SK-N-SH (cell line): ENCODE data around the gene DMRTC1.
"Not testable (repeated sequence)": the region's sequence is repeated elsewhere in the genome, so short reads cannot be mapped to it uniquely, and the experiment has no call there.

ENCODE experiments used
- CTCF ChIP-seq: fragments of 200-600 bp; sonication (generic); IDR thresholded peaks from 2 replicates; pipeline ENCODE4 v1.6.1; 2017; ENCODE audit warnings: antibody characterized with exemption, mild to moderate bottlenecking, moderate library complexity
- EP300 ChIP-seq, 2 experiments: IDR thresholded peaks; 2 replicates each; pipeline versions ENCODE4 v1.4.0 to v1.6.1; 2012; ENCODE audit warnings: borderline replicate concordance in 1 of 2, low read depth in 1 of 2, low read length in 1 of 2
- EZH2phosphoT487 ChIP-seq: fragments of 200-600 bp; sonication (generic); IDR thresholded peaks from 2 replicates; pipeline ENCODE4 v1.6.1; 2017; ENCODE audit warnings: low read depth, mixed run types, mild to moderate bottlenecking, antibody characterized with exemption, moderate library complexity, borderline replicate concordance
- GATA2 ChIP-seq: sonication (generic); formaldehyde crosslinking; IDR thresholded peaks from 2 replicates; pipeline ENCODE4 v1.5.0; 2020; ENCODE audit warnings: mild to moderate bottlenecking, missing genetic modification reagents
- JUND ChIP-seq: IDR thresholded peaks from 2 replicates; pipeline ENCODE4 v1.4.0; 2012
- MAX ChIP-seq: IDR thresholded peaks from 2 replicates; pipeline ENCODE4 v1.4.0; 2012; ENCODE audit warnings: low read depth
- POLR2AphosphoS5 ChIP-seq: IDR thresholded peaks from 2 replicates; pipeline ENCODE4 v1.6.1; 2012; ENCODE audit warnings: low read depth, low read length
- REST ChIP-seq: IDR thresholded peaks from 2 replicates; pipeline ENCODE4 v1.6.1; 2012; ENCODE audit warnings: mild to moderate bottlenecking, low read depth, low read length, moderate library complexity
- SIN3A ChIP-seq: IDR thresholded peaks from 2 replicates; pipeline ENCODE4 v1.6.1; 2012; ENCODE audit warnings: low read depth, mild to moderate bottlenecking, low read length, moderate library complexity, borderline replicate concordance
- SMC3 ChIP-seq: IDR thresholded peaks from 2 replicates; pipeline ENCODE4 v1.6.1; 2012; ENCODE audit warnings: low read depth, low read length, improper control_type of control experiment
- TCF12 ChIP-seq: IDR thresholded peaks from 2 replicates; pipeline ENCODE4 v1.4.0; 2012
- USF2 ChIP-seq: fragments of 150-350 bp; IDR thresholded peaks from 2 replicates; pipeline ENCODE4 v1.6.1; 2017; ENCODE audit warnings: antibody characterized with exemption, low read length, low read depth, borderline replicate concordance

GRCh38 chrX:72932283-72932682 lies 11.4 kb downstream of the DMRTC1 start:
- not testable (repeated sequence) for TF ChIP-seq GATA2 (CRISPR knock-in tag); REST; TCF12; POLR2AphosphoS5; SMC3; EZH2phosphoT487; CTCF; SIN3A; MAX; USF2; EP300 (IDR thresholded peaks at IDR 0.05; ENCODE audit: borderline replicate concordance in 1 of 2, low read depth in 1 of 2, low read length in 1 of 2); JUND
